ENCODE measurements around the gene EMCN.

DNA sequence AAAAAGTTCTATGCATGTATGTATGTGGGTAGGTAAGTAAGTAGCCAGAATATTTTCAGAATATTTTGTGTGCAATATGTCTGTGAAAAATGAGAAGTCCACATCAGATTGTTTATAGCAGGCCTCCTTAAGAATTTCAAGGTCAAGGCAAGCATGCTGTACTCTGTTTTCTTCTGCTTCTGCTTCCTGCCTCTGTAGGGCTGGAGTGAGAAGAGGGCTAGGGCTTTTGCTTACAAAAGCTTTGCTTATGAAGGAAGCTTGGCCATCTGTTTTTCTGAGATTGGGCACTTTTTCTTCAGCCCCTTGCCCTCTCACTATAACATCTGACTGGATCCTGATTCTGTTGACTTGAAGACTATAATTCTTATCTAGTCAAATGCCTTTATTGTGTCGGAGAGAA is 150.4 kb downstream of the EMCN start:
- TF ChIP-seq CTCF (IDR thresholded peaks at IDR 0.05; ENCODE audit: low read depth, low read length) (no peak), EZH2phosphoT487 (IDR thresholded peaks at IDR 0.05; ENCODE audit: low read depth) (no peak)
